Panc1 (cell line): ENCODE data around the gene FRYL. TPM values are rescaled to one million over a fixed set of nuclear protein-coding genes. Genes with fewer than 3 reads are reported as not detected.

Experiments
- ATAC-seq: fragments of 200-7000 bp; cut with Tn5 transposase; 2 replicates; pipeline ENCODE4 v1.9.1; 2020; ENCODE audit warnings: mild to moderate bottlenecking, moderate library complexity
- BruUV-seq: library from RNA; stranded (reverse); fragments of 400-500 nt; replicated peaks from 2 replicates; lab custom pipeline; 2021; lab: Mats Ljungman, UMichigan
- CTCF ChIA-PET: fragments of 300-600 bp; sonication (Branson Sonifier 250); formaldehyde crosslinking; loops from one replicate; lab custom pipeline; 2022; ENCODE audit warnings: antibody characterized with exemption; lab: Charles Lee
- POLR2A ChIA-PET: fragments of 300-600 bp; sonication (Branson Sonifier 250); formaldehyde crosslinking; loops from one replicate; lab custom pipeline; 2022; ENCODE audit warnings: antibody characterized with exemption; lab: Charles Lee
- DNase-seq: peaks from one replicate; pipeline ENCODE4 v3.0.0-alpha.2; 2010; ENCODE audit warnings: low read depth, low spot score
- H3K27ac ChIP-seq: 2 replicates; pipeline ENCODE4 v1.5.1; 2011; ENCODE audit warnings: mild to moderate bottlenecking, low read length, inconsistent platforms
- H3K27me3 ChIP-seq: fragments of 200-500 bp; sonication (Bioruptor generic); 2 replicates; pipeline ENCODE4 v1.6.0; 2014; ENCODE audit warnings: low read length, inconsistent platforms; ENCODE audit not compliant: control insufficient read depth, insufficient read depth
- H3K36me3 ChIP-seq: fragments of 200-500 bp; sonication (Bioruptor generic); 2 replicates; pipeline ENCODE4 v1.5.1; 2014; ENCODE audit warnings: inconsistent platforms, mild to moderate bottlenecking, low read length, moderate library complexity; ENCODE audit not compliant: control insufficient read depth, insufficient read depth
- H3K4me1 ChIP-seq: 2 replicates; pipeline ENCODE4 v1.5.1; 2011; ENCODE audit warnings: inconsistent platforms, mild to moderate bottlenecking, low read length, moderate library complexity; ENCODE audit not compliant: control insufficient read depth, insufficient read depth
- H3K4me3 ChIP-seq, 2 experiments: 2 replicates each; pipeline ENCODE4 v1.5.1; 2011 to 2012; ENCODE audit warnings: low read depth in 2 of 2, low read length in 2 of 2, mild to moderate bottlenecking in 2 of 2, inconsistent platforms in 1 of 2, moderate library complexity in 1 of 2
- H3K9me3 ChIP-seq: fragments of 200-500 bp; sonication (Bioruptor generic); 2 replicates; pipeline ENCODE4 v1.5.1; 2014; ENCODE audit warnings: low read depth, mild to moderate bottlenecking, inconsistent platforms, low read length, moderate library complexity; ENCODE audit not compliant: control insufficient read depth, insufficient read depth
- POLR2AphosphoS5 ChIP-seq: IDR thresholded peaks from 2 replicates; pipeline ENCODE4 v1.6.1; 2012; ENCODE audit warnings: mild to moderate bottlenecking, low read depth, low read length, moderate library complexity
- SIN3A ChIP-seq: IDR thresholded peaks from 2 replicates; pipeline ENCODE4 v1.6.1; 2012; ENCODE audit warnings: low read depth, mild to moderate bottlenecking, low read length, moderate library complexity, borderline replicate concordance; ENCODE audit not compliant: insufficient read depth
- TCF7L2 ChIP-seq: IDR thresholded peaks from 2 replicates; pipeline ENCODE4 v1.6.1; 2011; ENCODE audit warnings: mild to moderate bottlenecking, low read depth, low read length, inconsistent platforms
- in situ Hi-C: cut with HindIII; loops from 2 replicates; pipeline ENCODE4 v1.10.0; 2016; ENCODE audit warnings: low sequenced_read_pairs, low pct_unique_long_range_greater_than_20kb
- intact Hi-C: fragments of 100-400 bp; cut with micrococcal nuclease; formaldehyde crosslinking; loops from one replicate; pipeline ENCODE4 v1.10.0; 2022; ENCODE audit not compliant: unreplicated experiment
- total RNA-seq: library from RNA; stranded (reverse); gene quantifications from one replicate; pipeline ENCODE4 v1.2.1, GENCODE V29; 2021; ENCODE audit not compliant: unreplicated experiment
- TF ChIP-seq, protein P1 (sequence below), 2 experiments: IDR thresholded peaks; 2 replicates each; pipeline ENCODE4 v1.6.1; 2011 to 2012; ENCODE audit warnings: low read depth in 2 of 2, control low read depth in 1 of 2, low read length in 1 of 2, mild to moderate bottlenecking in 1 of 2, moderate library complexity in 1 of 2; ENCODE audit not compliant: insufficient read depth in 1 of 2
- TF ChIP-seq, protein P2 (sequence below): fragments of 450-650 bp; IDR thresholded peaks from 2 replicates; pipeline ENCODE4 v1.5.1; 2017; ENCODE audit warnings: mild to moderate bottlenecking

FRYL gene
- total RNA-seq, 1 experiment from 2014 or later = 47.5 TPM

GRCh38 chr4:48722509-48723446 is 57.3 kb downstream of the FRYL start:
- Histone ChIP-seq H3K4me3 (no peak overlapping the region), H3K27ac (no peak overlapping the region), H3K4me1 (peaks cover 24% of the 10 kb centered on the region), H3K27me3 (no peaks in the 10 kb centered on the region), H3K36me3 (no peaks in the 10 kb centered on the region), H3K9me3 (no peaks in the 10 kb centered on the region)
- no TSS peak for BruUV-seq
- DNase-seq (no peak), ATAC-seq (no peak)
- TF ChIP-seq, protein P1, sequence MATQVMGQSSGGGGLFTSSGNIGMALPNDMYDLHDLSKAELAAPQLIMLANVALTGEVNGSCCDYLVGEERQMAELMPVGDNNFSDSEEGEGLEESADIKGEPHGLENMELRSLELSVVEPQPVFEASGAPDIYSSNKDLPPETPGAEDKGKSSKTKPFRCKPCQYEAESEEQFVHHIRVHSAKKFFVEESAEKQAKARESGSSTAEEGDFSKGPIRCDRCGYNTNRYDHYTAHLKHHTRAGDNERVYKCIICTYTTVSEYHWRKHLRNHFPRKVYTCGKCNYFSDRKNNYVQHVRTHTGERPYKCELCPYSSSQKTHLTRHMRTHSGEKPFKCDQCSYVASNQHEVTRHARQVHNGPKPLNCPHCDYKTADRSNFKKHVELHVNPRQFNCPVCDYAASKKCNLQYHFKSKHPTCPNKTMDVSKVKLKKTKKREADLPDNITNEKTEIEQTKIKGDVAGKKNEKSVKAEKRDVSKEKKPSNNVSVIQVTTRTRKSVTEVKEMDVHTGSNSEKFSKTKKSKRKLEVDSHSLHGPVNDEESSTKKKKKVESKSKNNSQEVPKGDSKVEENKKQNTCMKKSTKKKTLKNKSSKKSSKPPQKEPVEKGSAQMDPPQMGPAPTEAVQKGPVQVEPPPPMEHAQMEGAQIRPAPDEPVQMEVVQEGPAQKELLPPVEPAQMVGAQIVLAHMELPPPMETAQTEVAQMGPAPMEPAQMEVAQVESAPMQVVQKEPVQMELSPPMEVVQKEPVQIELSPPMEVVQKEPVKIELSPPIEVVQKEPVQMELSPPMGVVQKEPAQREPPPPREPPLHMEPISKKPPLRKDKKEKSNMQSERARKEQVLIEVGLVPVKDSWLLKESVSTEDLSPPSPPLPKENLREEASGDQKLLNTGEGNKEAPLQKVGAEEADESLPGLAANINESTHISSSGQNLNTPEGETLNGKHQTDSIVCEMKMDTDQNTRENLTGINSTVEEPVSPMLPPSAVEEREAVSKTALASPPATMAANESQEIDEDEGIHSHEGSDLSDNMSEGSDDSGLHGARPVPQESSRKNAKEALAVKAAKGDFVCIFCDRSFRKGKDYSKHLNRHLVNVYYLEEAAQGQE (IDR thresholded peaks at IDR 0.05; ENCODE audit: insufficient read depth in 1 of 2, low read depth in 2 of 2, low read length in 1 of 2) = no peak
- TF ChIP-seq TCF7L2 (no peak), POLR2AphosphoS5 (no peak), SIN3A (no peak)
- TF ChIP-seq, protein P2, sequence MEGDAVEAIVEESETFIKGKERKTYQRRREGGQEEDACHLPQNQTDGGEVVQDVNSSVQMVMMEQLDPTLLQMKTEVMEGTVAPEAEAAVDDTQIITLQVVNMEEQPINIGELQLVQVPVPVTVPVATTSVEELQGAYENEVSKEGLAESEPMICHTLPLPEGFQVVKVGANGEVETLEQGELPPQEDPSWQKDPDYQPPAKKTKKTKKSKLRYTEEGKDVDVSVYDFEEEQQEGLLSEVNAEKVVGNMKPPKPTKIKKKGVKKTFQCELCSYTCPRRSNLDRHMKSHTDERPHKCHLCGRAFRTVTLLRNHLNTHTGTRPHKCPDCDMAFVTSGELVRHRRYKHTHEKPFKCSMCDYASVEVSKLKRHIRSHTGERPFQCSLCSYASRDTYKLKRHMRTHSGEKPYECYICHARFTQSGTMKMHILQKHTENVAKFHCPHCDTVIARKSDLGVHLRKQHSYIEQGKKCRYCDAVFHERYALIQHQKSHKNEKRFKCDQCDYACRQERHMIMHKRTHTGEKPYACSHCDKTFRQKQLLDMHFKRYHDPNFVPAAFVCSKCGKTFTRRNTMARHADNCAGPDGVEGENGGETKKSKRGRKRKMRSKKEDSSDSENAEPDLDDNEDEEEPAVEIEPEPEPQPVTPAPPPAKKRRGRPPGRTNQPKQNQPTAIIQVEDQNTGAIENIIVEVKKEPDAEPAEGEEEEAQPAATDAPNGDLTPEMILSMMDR = no peak
- POLR2A ChIA-PET = no interaction called here
- CTCF ChIA-PET = no interaction called here
- in situ Hi-C loops = no loop called here
- intact Hi-C loops = no loop called here

DNA sequence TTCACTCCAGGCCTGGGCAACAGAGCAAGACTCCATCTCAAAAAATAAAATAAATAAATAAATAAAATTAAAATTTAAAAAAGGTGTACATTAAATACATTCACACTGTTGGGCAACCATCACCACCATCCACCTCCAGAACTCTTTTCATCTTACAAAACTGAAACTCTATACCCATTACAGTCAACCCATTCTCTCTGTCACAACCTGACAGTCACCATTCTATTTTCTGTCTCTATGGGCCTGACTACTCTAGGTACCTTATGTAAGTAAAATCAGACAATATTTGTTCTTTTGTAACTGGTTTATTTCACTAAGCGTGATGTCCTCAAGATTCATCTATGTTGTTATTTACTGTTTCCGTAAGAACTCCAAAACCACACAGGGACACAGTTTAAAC is 59.6 kb downstream of the FRYL start:
- no peaks in the 10 kb centered on the region for H3K9me3 ChIP-seq
- ATAC-seq (no peak), DNase-seq (no peak)
- CTCF ChIA-PET = no interaction called here
- intact Hi-C loops = no loop called here
- POLR2A ChIA-PET = no interaction called here
- no peak for TF ChIP-seq SIN3A
- TF ChIP-seq POLR2AphosphoS5 = no peak
- TF ChIP-seq, protein P1 (IDR thresholded peaks at IDR 0.05; ENCODE audit: insufficient read depth in 1 of 2, low read depth in 2 of 2, low read length in 1 of 2) = no peak
- TF ChIP-seq, protein P2 = no peak
- no peak for TF ChIP-seq TCF7L2
- H3K27me3 ChIP-seq = no peaks in the 10 kb centered on the region
- H3K36me3 ChIP-seq = no peaks in the 10 kb centered on the region
- H3K4me3 ChIP-seq = no peak overlapping the region
- no peak overlapping the region for H3K27ac ChIP-seq
- peaks cover 11% of the 10 kb centered on the region for H3K4me1 ChIP-seq
- no TSS peak for BruUV-seq
- in situ Hi-C loops = no loop called here
